ENCODE results near the gene KIAA0513. TPM values are rescaled to one million over a fixed set of nuclear protein-coding genes. Genes with fewer than 3 reads are reported as not detected.

The KIAA0513 gene
- total and polyA plus RNA-seq, 2 donors (not counting 3 experiments of a cell fraction or from before 2014, with no cell fraction given), result 1.8 to 4.3 TPM

GRCh38 chr16:85014311-85014710, 13.3 kb upstream of the KIAA0513 start:
- intact Hi-C loops (cut with micrococcal nuclease), result no loop called here

More at GRCh38 chr16:85014311-85014710, 13.3 kb upstream of the KIAA0513 start:
- Histone ChIP-seq H2AFZ (ENCODE audit: low read depth, low read length) (no peak overlapping the region), H3K27ac (ENCODE audit: insufficient read depth, low read depth, low read length) (no peak overlapping the region), H3K9me3 (replicated peaks; ENCODE audit: control insufficient read depth, insufficient read depth, low read length) (no peaks in the 10 kb centered on the region), H3K4me2 (ENCODE audit: insufficient read depth, low read length) (no peak overlapping the region), H3K27me3 (ENCODE audit: control insufficient read depth in 2 of 2, insufficient read depth in 2 of 2, low read length in 2 of 2) (peaks cover 1 to 2% of the 10 kb centered on the region in 2 experiments), H4K20me1 (replicated peaks; ENCODE audit: control insufficient read depth, extremely low read depth, insufficient read depth, low read length) (no peaks in the 10 kb centered on the region), H3K4me3 (replicated peaks in 1 of 3; ENCODE audit: insufficient read depth in 1 of 3, low read depth in 1 of 3, low read length in 3 of 3) (no peak overlapping the region), H3K4me1 (ENCODE audit: control insufficient read depth, extremely low read depth, insufficient read depth, low read length) (peaks cover 12% of the 10 kb centered on the region), H3K36me3 (ENCODE audit: control insufficient read depth in 2 of 2, extremely low read depth in 1 of 2, insufficient read depth in 2 of 2, low read length in 2 of 2) (no peaks in the 10 kb centered on the region), H3K79me2 (ENCODE audit: control insufficient read depth, insufficient read depth, low read length) (peaks cover 16% of the 10 kb centered on the region), H3K9me1 (replicated peaks; ENCODE audit: control insufficient read depth, extremely low read depth, insufficient read depth, low read length) (no peaks in the 10 kb centered on the region), H3K9ac (replicated peaks; ENCODE audit: extremely low read depth, insufficient read depth, low read length) (no peak overlapping the region)
- dilution Hi-C loops (cut with MboI; ENCODE audit: extremely low pct_ligation_motif_present, low sequenced_read_pairs), result no loop called here
- no peak for DNase-seq (ENCODE audit: low read depth, low spot score)
- no TSS peak for BruUV-seq (replicated peaks)
- TF ChIP-seq POLR2AphosphoS5 (IDR thresholded peaks at IDR 0.05; ENCODE audit: insufficient read depth, low read depth, low read length) (no peak), JUN (IDR thresholded peaks at IDR 0.05; ENCODE audit: borderline replicate concordance, insufficient read depth, insufficient read length, low read depth) (no peak), MYC (IDR thresholded peaks at IDR 0.05; ENCODE audit: low read depth, low read length) (no peak), GATA2 (IDR thresholded peaks at IDR 0.05; ENCODE audit: insufficient read depth, insufficient read length, low read depth, low read length) (no peak), MAX (IDR thresholded peaks at IDR 0.05; ENCODE audit: insufficient read depth, insufficient read length) (no peak), EZH2 (IDR thresholded peaks at IDR 0.05; ENCODE audit: borderline replicate concordance, low read depth, low read length, severe bottlenecking) (no peak), FOS (IDR thresholded peaks at IDR 0.05; ENCODE audit: borderline replicate concordance, insufficient read depth, low read length) (no peak), POLR2A (IDR thresholded peaks at IDR 0.05; ENCODE audit: low read depth, low read length) (no peak)
- TF ChIP-seq, protein P1, sequence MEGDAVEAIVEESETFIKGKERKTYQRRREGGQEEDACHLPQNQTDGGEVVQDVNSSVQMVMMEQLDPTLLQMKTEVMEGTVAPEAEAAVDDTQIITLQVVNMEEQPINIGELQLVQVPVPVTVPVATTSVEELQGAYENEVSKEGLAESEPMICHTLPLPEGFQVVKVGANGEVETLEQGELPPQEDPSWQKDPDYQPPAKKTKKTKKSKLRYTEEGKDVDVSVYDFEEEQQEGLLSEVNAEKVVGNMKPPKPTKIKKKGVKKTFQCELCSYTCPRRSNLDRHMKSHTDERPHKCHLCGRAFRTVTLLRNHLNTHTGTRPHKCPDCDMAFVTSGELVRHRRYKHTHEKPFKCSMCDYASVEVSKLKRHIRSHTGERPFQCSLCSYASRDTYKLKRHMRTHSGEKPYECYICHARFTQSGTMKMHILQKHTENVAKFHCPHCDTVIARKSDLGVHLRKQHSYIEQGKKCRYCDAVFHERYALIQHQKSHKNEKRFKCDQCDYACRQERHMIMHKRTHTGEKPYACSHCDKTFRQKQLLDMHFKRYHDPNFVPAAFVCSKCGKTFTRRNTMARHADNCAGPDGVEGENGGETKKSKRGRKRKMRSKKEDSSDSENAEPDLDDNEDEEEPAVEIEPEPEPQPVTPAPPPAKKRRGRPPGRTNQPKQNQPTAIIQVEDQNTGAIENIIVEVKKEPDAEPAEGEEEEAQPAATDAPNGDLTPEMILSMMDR (IDR thresholded peaks at IDR 0.05; ENCODE audit: extremely low read depth in 1 of 2, insufficient read depth in 1 of 2, low read depth in 1 of 2, low read length in 2 of 2), result no peak
- CTCF ChIA-PET, result interaction anchor here (4.6 kb wide), 1 partner anchor 73 kb away, joined by 38 read pairs; no protein-coding TSS in a partner anchor
- FAIRE-seq, result no peak
- POLR2A ChIA-PET, result no interaction called here

Data from endothelial cell of umbilical vein (primary cell).